Measurements from ENCODE around the gene CIBAR2. TPM values are rescaled to one million over a fixed set of nuclear protein-coding genes. Genes with fewer than 3 reads are reported as not detected.

CIBAR2 gene
- total and polyA plus RNA-seq, 10 of the 15 experiments (the other 5 are each of a cell fraction or from before 2014, with no cell fraction given): 0.05 to 0.16 (median 0.07) TPM; not detected in 7

DNA sequence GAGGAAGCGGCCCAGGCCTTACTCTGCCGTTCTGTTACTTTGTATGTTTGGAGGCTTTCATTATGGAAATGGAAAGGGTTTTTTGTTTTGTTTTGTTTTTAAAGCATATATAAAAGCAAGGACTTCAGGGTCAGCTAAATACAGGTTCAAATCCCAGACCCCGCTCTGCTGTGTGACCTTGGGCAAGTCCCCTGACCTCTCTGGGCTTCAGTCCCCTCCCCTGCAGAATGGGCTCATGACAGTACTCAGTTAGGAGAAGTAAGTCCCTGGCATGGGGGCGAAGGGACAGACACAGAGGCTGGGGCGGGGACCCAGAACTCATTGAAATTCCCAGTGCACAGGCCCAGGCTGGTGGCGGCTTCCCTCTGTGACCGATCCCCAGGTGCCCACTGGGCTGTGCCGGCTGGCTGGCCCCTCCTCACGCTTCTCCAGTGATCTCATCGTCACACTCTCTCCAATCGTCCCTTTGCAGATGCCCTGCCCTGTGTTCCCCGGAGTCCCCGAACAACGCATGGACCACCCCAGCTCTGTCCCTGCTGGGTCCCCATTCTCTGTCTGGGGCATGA is 979 bp upstream of the CIBAR2 start (continued):
- no peak for TF ChIP-seq MEF2B (IDR thresholded peaks at IDR 0.05; ENCODE audit: partially characterized antibody, poor library complexity, severe bottlenecking)
- TF ChIP-seq, protein P1, sequence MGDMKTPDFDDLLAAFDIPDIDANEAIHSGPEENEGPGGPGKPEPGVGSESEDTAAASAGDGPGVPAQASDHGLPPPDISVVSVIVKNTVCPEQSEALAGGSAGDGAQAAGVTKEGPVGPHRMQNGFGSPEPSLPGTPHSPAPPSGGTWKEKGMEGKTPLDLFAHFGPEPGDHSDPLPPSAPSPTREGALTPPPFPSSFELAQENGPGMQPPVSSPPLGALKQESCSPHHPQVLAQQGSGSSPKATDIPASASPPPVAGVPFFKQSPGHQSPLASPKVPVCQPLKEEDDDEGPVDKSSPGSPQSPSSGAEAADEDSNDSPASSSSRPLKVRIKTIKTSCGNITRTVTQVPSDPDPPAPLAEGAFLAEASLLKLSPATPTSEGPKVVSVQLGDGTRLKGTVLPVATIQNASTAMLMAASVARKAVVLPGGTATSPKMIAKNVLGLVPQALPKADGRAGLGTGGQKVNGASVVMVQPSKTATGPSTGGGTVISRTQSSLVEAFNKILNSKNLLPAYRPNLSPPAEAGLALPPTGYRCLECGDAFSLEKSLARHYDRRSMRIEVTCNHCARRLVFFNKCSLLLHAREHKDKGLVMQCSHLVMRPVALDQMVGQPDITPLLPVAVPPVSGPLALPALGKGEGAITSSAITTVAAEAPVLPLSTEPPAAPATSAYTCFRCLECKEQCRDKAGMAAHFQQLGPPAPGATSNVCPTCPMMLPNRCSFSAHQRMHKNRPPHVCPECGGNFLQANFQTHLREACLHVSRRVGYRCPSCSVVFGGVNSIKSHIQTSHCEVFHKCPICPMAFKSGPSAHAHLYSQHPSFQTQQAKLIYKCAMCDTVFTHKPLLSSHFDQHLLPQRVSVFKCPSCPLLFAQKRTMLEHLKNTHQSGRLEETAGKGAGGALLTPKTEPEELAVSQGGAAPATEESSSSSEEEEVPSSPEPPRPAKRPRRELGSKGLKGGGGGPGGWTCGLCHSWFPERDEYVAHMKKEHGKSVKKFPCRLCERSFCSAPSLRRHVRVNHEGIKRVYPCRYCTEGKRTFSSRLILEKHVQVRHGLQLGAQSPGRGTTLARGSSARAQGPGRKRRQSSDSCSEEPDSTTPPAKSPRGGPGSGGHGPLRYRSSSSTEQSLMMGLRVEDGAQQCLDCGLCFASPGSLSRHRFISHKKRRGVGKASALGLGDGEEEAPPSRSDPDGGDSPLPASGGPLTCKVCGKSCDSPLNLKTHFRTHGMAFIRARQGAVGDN (IDR thresholded peaks at IDR 0.05): no peak

DNA sequence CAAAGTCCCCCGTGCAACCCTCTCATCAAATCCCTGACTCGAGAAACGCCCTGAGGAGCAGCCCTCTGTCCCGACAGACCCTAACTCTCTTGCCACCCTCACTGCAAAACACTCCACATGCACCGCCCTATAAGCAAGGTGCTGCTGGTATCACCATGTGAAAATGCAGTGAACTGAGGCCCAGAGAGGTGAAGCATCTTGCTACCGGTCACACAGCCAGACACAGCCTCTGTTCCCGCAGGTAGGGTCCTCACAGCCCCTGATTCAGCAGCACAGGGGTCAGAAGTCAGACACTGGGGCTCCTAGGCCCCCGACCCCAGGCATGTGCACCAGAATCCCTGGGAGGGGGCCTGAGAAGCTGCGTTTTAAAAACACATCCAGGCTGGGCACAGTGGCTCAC is 1.1 kb downstream of the CIBAR2 start:
- no peak for FAIRE-seq
- Histone ChIP-seq H3K9ac (ENCODE audit: control insufficient read depth, insufficient read depth, low read length) (no peak overlapping the region), H3K4me2 (ENCODE audit: control insufficient read depth, insufficient read depth) (no peak overlapping the region), H3K9me3 (replicated peaks; ENCODE audit: control insufficient read depth, insufficient read depth, low read length) (no peaks in the 10 kb centered on the region), H3K4me1 (ENCODE audit: control insufficient read depth, insufficient read depth, low read length) (peaks cover 2% of the 10 kb centered on the region; the same call in 1 of the 2 replicates), H4K20me1 (ENCODE audit: control insufficient read depth, insufficient read depth) (no peaks in the 10 kb centered on the region), H3K27ac (ENCODE audit: control insufficient read depth, insufficient read depth) (no peak overlapping the region), H3K27me3 (replicated peaks in 1 of 2; ENCODE audit: control insufficient read depth in 2 of 2, insufficient read depth in 2 of 2, low read length in 1 of 2) (no peaks in the 10 kb centered on the region), H3K36me3 (ENCODE audit: control insufficient read depth in 2 of 2, insufficient read depth in 2 of 2, low read length in 1 of 2) (no peaks in the 10 kb centered on the region), H2AFZ (ENCODE audit: control insufficient read depth, low read depth, low read length) (no peak overlapping the region), H3K79me2 (ENCODE audit: control insufficient read depth, insufficient read depth, low read length) (no peaks in the 10 kb centered on the region), H3K4me3 (no peak overlapping the region)
- no peak for DNase-seq (ENCODE audit: low read depth, low spot score)
- ChIA-PET CTCF (interaction anchor here (1.4 to 4.2 kb wide), 2 partner anchors 134 to 141 kb away, joined by 4 to 26 read pairs; no protein-coding TSS in a partner anchor), POLR2A (no interaction called here), RAD21 (ENCODE audit: unreplicated experiment) (interaction anchor here (1.4 kb wide), 1 partner anchor 142 kb away, joined by 3 read pairs; no protein-coding TSS in a partner anchor), SMC1A (ENCODE audit: uncharacterized antibody, unreplicated experiment) (no interaction called here)
- intact Hi-C loops (cut with micrococcal nuclease; ENCODE audit: unreplicated experiment): loop anchor here (10.0 kb wide), 2 partner anchors 164 to 224 kb away; no protein-coding TSS in a partner anchor
- no peak for ATAC-seq
- no TSS peak for BruUV-seq (replicated peaks)
- in situ Hi-C loops (cut with MboI): no loop called here
- 18% methylated on average over 9 of the region's 9 CpGs for WGBS (ENCODE audit: insufficient coverage, insufficient replicate concordance, low lambda C conversion rate, missing lambda C conversion rate)
- TF ChIP-seq BHLHE40 (IDR thresholded peaks at IDR 0.05; ENCODE audit: borderline replicate concordance in 1 of 2, low read depth in 2 of 2, low read length in 1 of 2) (no peak), CEBPB (IDR thresholded peaks at IDR 0.05; ENCODE audit: borderline replicate concordance in 1 of 2, low read depth in 2 of 2, low read length in 2 of 2) (no peak), KDM1A (IDR thresholded peaks at IDR 0.05; ENCODE audit: borderline replicate concordance) (no peak), CREM (IDR thresholded peaks at IDR 0.05; ENCODE audit: low read depth) (no peak), HDAC6 (IDR thresholded peaks at IDR 0.05; ENCODE audit: unreplicated experiment) (no peak), STAT1 (conservative IDR thresholded peaks at IDR 0.05) (no peak)
- TF ChIP-seq, protein P2, sequence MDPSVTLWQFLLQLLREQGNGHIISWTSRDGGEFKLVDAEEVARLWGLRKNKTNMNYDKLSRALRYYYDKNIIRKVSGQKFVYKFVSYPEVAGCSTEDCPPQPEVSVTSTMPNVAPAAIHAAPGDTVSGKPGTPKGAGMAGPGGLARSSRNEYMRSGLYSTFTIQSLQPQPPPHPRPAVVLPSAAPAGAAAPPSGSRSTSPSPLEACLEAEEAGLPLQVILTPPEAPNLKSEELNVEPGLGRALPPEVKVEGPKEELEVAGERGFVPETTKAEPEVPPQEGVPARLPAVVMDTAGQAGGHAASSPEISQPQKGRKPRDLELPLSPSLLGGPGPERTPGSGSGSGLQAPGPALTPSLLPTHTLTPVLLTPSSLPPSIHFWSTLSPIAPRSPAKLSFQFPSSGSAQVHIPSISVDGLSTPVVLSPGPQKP (IDR thresholded peaks at IDR 0.05; ENCODE audit: low read depth, low read length): no peak
- TF ChIP-seq, protein P1 (IDR thresholded peaks at IDR 0.05): no peak
